ENCODE data around the gene PCAT7.

PCAT7 gene

GRCh38 chr9:94607423-94607691 lies 52.5 kb downstream of the PCAT7 start:
- Histone ChIP-seq H3K27me3 (ENCODE audit: insufficient read depth, low read depth) (no peaks in the 10 kb centered on the region), H3K4me1 (ENCODE audit: low read depth, poor library complexity, severe bottlenecking) (peaks cover 17% of the 10 kb centered on the region), H3K27ac (no peak overlapping the region), H3K4me3 (IDR thresholded peaks at IDR 0.05; ENCODE audit: insufficient read depth, low read depth, low read length) (no peak overlapping the region), H3K36me3 (ENCODE audit: insufficient read depth) (no peaks in the 10 kb centered on the region), H2AFZ (ENCODE audit: low read depth) (no peak overlapping the region), H4K20me1 (ENCODE audit: insufficient read depth) (no peaks in the 10 kb centered on the region), H3K79me2 (ENCODE audit: insufficient read depth, low read depth) (no peaks in the 10 kb centered on the region), H3K9ac (no peak overlapping the region), H3K4me2 (no peak overlapping the region)
- TF ChIP-seq, protein P1, sequence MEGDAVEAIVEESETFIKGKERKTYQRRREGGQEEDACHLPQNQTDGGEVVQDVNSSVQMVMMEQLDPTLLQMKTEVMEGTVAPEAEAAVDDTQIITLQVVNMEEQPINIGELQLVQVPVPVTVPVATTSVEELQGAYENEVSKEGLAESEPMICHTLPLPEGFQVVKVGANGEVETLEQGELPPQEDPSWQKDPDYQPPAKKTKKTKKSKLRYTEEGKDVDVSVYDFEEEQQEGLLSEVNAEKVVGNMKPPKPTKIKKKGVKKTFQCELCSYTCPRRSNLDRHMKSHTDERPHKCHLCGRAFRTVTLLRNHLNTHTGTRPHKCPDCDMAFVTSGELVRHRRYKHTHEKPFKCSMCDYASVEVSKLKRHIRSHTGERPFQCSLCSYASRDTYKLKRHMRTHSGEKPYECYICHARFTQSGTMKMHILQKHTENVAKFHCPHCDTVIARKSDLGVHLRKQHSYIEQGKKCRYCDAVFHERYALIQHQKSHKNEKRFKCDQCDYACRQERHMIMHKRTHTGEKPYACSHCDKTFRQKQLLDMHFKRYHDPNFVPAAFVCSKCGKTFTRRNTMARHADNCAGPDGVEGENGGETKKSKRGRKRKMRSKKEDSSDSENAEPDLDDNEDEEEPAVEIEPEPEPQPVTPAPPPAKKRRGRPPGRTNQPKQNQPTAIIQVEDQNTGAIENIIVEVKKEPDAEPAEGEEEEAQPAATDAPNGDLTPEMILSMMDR (conservative IDR thresholded peaks at IDR 0.05; ENCODE audit: low read depth, low read length): no peak

DNA sequence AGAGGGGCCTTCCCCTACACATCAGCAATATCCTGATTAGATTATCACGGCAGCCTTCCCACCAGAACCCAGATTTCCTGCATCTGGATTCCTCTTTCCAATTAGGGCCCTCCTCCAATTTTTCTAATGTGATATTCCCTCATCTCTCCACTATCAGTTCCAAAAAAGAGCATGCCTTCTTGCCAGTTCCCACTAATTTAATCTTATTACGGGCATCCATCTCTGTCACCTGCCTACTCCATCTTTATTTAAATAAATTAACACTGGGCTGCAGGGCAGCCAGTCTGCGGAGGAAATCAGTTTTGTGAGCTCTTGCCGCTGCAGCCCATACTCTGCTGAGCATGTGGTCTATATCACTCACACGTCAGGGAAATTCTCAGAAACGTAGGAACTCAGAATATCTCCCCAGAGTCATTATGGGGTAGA lies 55.3 kb downstream of the PCAT7 start:
- no peak overlapping the region for H3K4me2 ChIP-seq
- H3K27ac ChIP-seq: no peak overlapping the region
- no peaks in the 10 kb centered on the region for H3K27me3 ChIP-seq (ENCODE audit: insufficient read depth, low read depth)
- no peaks in the 10 kb centered on the region for H3K36me3 ChIP-seq (ENCODE audit: insufficient read depth)
- H3K4me3 ChIP-seq (IDR thresholded peaks at IDR 0.05; ENCODE audit: insufficient read depth, low read depth, low read length): no peak overlapping the region
- H3K4me1 ChIP-seq (ENCODE audit: low read depth, poor library complexity, severe bottlenecking): peaks cover 12% of the 10 kb centered on the region
- H3K79me2 ChIP-seq (ENCODE audit: insufficient read depth, low read depth): no peaks in the 10 kb centered on the region
- H2AFZ ChIP-seq (ENCODE audit: low read depth): no peak overlapping the region
- TF ChIP-seq, protein P1 (conservative IDR thresholded peaks at IDR 0.05; ENCODE audit: low read depth, low read length): no peak
- H4K20me1 ChIP-seq (ENCODE audit: insufficient read depth): no peaks in the 10 kb centered on the region
- no peak overlapping the region for H3K9ac ChIP-seq

DNA sequence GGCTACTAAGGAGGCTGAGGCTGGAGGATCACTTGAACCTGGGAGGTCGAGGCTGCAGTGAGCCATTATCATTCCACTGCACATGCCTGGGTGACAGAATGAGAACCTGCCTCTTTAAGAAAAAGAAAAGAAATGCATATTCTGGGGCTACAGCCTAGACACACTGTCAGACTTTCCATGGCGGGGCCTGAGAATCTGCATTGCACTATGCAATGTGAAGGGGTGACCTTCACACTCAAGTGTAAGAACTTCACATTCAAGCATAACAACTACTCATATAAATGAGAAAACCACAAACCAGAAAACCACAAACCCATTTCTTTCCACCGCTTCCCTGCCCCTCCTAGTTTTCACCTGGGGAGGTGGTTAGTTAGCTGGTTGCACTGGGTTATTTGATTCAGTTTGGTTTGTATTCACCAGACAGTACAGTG lies 56.8 kb downstream of the PCAT7 start:
- H3K9ac ChIP-seq: no peak overlapping the region
- H3K36me3 ChIP-seq (ENCODE audit: insufficient read depth): no peaks in the 10 kb centered on the region
- no peaks in the 10 kb centered on the region for H3K27me3 ChIP-seq (ENCODE audit: insufficient read depth, low read depth)
- TF ChIP-seq, protein P1 (conservative IDR thresholded peaks at IDR 0.05; ENCODE audit: low read depth, low read length): no peak
- H4K20me1 ChIP-seq (ENCODE audit: insufficient read depth): no peaks in the 10 kb centered on the region
- no peak overlapping the region for H3K4me3 ChIP-seq (IDR thresholded peaks at IDR 0.05; ENCODE audit: insufficient read depth, low read depth, low read length)
- no peak overlapping the region for H2AFZ ChIP-seq (ENCODE audit: low read depth)
- H3K4me1 ChIP-seq (ENCODE audit: low read depth, poor library complexity, severe bottlenecking): peaks cover 23% of the 10 kb centered on the region
- no peak overlapping the region; the same call in 1 of the 2 replicates for H3K4me2 ChIP-seq
- no peak overlapping the region for H3K27ac ChIP-seq
- H3K79me2 ChIP-seq (ENCODE audit: insufficient read depth, low read depth): no peaks in the 10 kb centered on the region

GRCh38 chr9:94612071-94612470 lies 57.2 kb downstream of the PCAT7 start:
- no peaks in the 10 kb centered on the region for H3K36me3 ChIP-seq (ENCODE audit: insufficient read depth)
- TF ChIP-seq, protein P1 (conservative IDR thresholded peaks at IDR 0.05; ENCODE audit: low read depth, low read length): no peak
- H3K27me3 ChIP-seq (ENCODE audit: insufficient read depth, low read depth): no peaks in the 10 kb centered on the region
- H3K4me2 ChIP-seq: no peak overlapping the region; the same call in 1 of the 2 replicates
- no peak overlapping the region for H3K27ac ChIP-seq
- H2AFZ ChIP-seq (ENCODE audit: low read depth): no peak overlapping the region
- peaks cover 23% of the 10 kb centered on the region for H3K4me1 ChIP-seq (ENCODE audit: low read depth, poor library complexity, severe bottlenecking)
- no peaks in the 10 kb centered on the region for H3K79me2 ChIP-seq (ENCODE audit: insufficient read depth, low read depth)
- H3K9ac ChIP-seq: no peak overlapping the region
- no peak overlapping the region for H3K4me3 ChIP-seq (IDR thresholded peaks at IDR 0.05; ENCODE audit: insufficient read depth, low read depth, low read length)
- no peaks in the 10 kb centered on the region for H4K20me1 ChIP-seq (ENCODE audit: insufficient read depth)

GRCh38 chr9:94613003-94613402 lies 58.1 kb downstream of the PCAT7 start:
- Histone ChIP-seq H2AFZ (ENCODE audit: low read depth) (no peak overlapping the region), H3K4me3 (IDR thresholded peaks at IDR 0.05; ENCODE audit: insufficient read depth, low read depth, low read length) (no peak overlapping the region), H3K79me2 (ENCODE audit: insufficient read depth, low read depth) (no peaks in the 10 kb centered on the region), H3K27me3 (ENCODE audit: insufficient read depth, low read depth) (no peaks in the 10 kb centered on the region), H4K20me1 (ENCODE audit: insufficient read depth) (no peaks in the 10 kb centered on the region), H3K4me1 (ENCODE audit: low read depth, poor library complexity, severe bottlenecking) (peaks cover 23% of the 10 kb centered on the region), H3K4me2 (no peak overlapping the region), H3K27ac (no peak overlapping the region), H3K9ac (no peak overlapping the region), H3K36me3 (ENCODE audit: insufficient read depth) (no peaks in the 10 kb centered on the region)
- TF ChIP-seq, protein P1 (conservative IDR thresholded peaks at IDR 0.05; ENCODE audit: low read depth, low read length): no peak
